ENCODE data around the gene CNTNAP1.
A peak's percentile ranks its signal among the peaks of the same experiment; 100 is the strongest.
"Not testable (repeated sequence)": the region's sequence is repeated elsewhere in the genome, so short reads cannot be mapped to it uniquely, and the experiment has no call there.

Gene CNTNAP1

GRCh38 chr17:42686520-42687128 is 4.3 kb downstream of the CNTNAP1 start:
- no peak for DNase-seq

GRCh38 chr17:42687707-42688320 is 5.5 kb downstream of the CNTNAP1 start:
- DNase-seq: no peak

GRCh38 chr17:42690596-42690995 is 8.3 kb downstream of the CNTNAP1 start:
- no peak for DNase-seq

- DNase-seq: no peak
These were observed 8.8 kb downstream of the CNTNAP1 start for GRCh38 chr17:42691021-42691545.

- no peak for DNase-seq
These were observed 10.2 kb downstream of the CNTNAP1 start for GRCh38 chr17:42692489-42692888.

- peak; percentile 14 for DNase-seq
These were observed 12.2 kb downstream of the CNTNAP1 start for GRCh38 chr17:42694524-42694923.

- no peak for DNase-seq
These were observed 13.2 kb downstream of the CNTNAP1 start for GRCh38 chr17:42695500-42695899.

- no peak for DNase-seq
These were observed 14.9 kb downstream of the CNTNAP1 start for GRCh38 chr17:42697108-42697811.

GRCh38 chr17:42698736-42699414 is 16.5 kb downstream of the CNTNAP1 start:
- DNase-seq: no peak

GRCh38 chr17:42699415-42699740 is 17.0 kb downstream of the CNTNAP1 start:
- DNase-seq: no peak

GRCh38 chr17:42700586-42701289 is 18.4 kb downstream of the CNTNAP1 start:
- no peak for DNase-seq

GRCh38 chr17:42702446-42702845 is 20.1 kb downstream of the CNTNAP1 start:
- DNase-seq: no peak

- no peak for DNase-seq
These were observed 22.1 kb downstream of the CNTNAP1 start for GRCh38 chr17:42704490-42704836.

- DNase-seq: peak; percentile 71
These were observed 22.6 kb downstream of the CNTNAP1 start for GRCh38 chr17:42704837-42705494.

GRCh38 chr17:42706732-42707131 is 24.4 kb downstream of the CNTNAP1 start:
- DNase-seq: peak; percentile 87

- DNase-seq: no peak
These were observed 26.3 kb downstream of the CNTNAP1 start for GRCh38 chr17:42708588-42708987.

GRCh38 chr17:42709561-42709960 is 27.2 kb downstream of the CNTNAP1 start:
- no peak for DNase-seq

- DNase-seq: peak; percentile 66
These were observed 38.8 kb downstream of the CNTNAP1 start for GRCh38 chr17:42720996-42721583.

GRCh38 chr17:42723636-42724035 is 41.3 kb downstream of the CNTNAP1 start:
- no peak for DNase-seq

GRCh38 chr17:42725143-42725542 is 42.8 kb downstream of the CNTNAP1 start:
- no peak for DNase-seq

GRCh38 chr17:42740699-42741098 is 58.4 kb downstream of the CNTNAP1 start:
- no peak for DNase-seq

GRCh38 chr17:42742916-42743315 is 60.6 kb downstream of the CNTNAP1 start:
- DNase-seq: not testable (repeated sequence)

Data from activated effector memory CD4-positive, alpha-beta T cell treated with anti-CD3 and anti-CD28 coated beads, Interleukin-2, amount 50 U/mL, for 16 hours (primary cell).